Measurements from ENCODE around the gene UBE4B. TPM values are rescaled to one million over a fixed set of nuclear protein-coding genes. Genes with fewer than 3 reads are reported as not detected.
"Not testable (repeated sequence)": the region's sequence is repeated elsewhere in the genome, so short reads cannot be mapped to it uniquely, and the experiment has no call there.

Gene UBE4B
- total RNA-seq, 1 donor from 2014 or later, result 62.2 TPM

GRCh38 chr1:9992910-9993309, 39.8 kb upstream of the UBE4B start:
- no peak for DNase-seq (ENCODE audit: extremely low spot score, unreplicated experiment)
- Mint-ChIP-seq H3K27ac (ENCODE audit: unreplicated experiment) (no peak overlapping the region), H3K36me3 (ENCODE audit: unreplicated experiment) (no peaks in the 10 kb centered on the region), H3K9me3 (ENCODE audit: unreplicated experiment) (no peaks in the 10 kb centered on the region), H3K4me3 (ENCODE audit: unreplicated experiment) (no peak overlapping the region), H3K4me1 (ENCODE audit: unreplicated experiment) (peaks cover 5% of the 10 kb centered on the region), H3K27me3 (ENCODE audit: unreplicated experiment) (peaks cover 5% of the 10 kb centered on the region)
- TF ChIP-seq CTCF (IDR thresholded peaks at IDR 0.05), result no peak

- Mint-ChIP-seq H3K4me1 (ENCODE audit: unreplicated experiment) (peaks cover 7% of the 10 kb centered on the region), H3K9me3 (ENCODE audit: unreplicated experiment) (no peaks in the 10 kb centered on the region), H3K36me3 (ENCODE audit: unreplicated experiment) (no peaks in the 10 kb centered on the region), H3K27ac (ENCODE audit: unreplicated experiment) (no peak overlapping the region), H3K27me3 (ENCODE audit: unreplicated experiment) (peaks cover 9% of the 10 kb centered on the region), H3K4me3 (ENCODE audit: unreplicated experiment) (no peak overlapping the region)
- DNase-seq (ENCODE audit: extremely low spot score, unreplicated experiment), result no peak
- TF ChIP-seq CTCF (IDR thresholded peaks at IDR 0.05), result no peak
Measured at GRCh38 chr1:9993561-9994075, 39.1 kb upstream of the UBE4B start.

GRCh38 chr1:9996624-9997582, 35.9 kb upstream of the UBE4B start, which contains the start of gene RBP7:
TSS of gene RBP7 (plus strand) at chr1:9997228. CDS start at chr1:9997259, 31 bp downstream.
- Mint-ChIP-seq H3K4me3 (ENCODE audit: unreplicated experiment) (peak within 1 kb of the TSS; percentile 68), H3K36me3 (ENCODE audit: unreplicated experiment) (no peaks in the 10 kb centered on the region), H3K27ac (ENCODE audit: unreplicated experiment) (no peak within 1 kb of the TSS)

GRCh38 chr1:10001016-10001665, 31.6 kb upstream of the UBE4B start:
- no peak for TF ChIP-seq CTCF (IDR thresholded peaks at IDR 0.05)
- peaks cover 7% of the 10 kb centered on the region for H3K4me1 Mint-ChIP-seq (ENCODE audit: unreplicated experiment)
- no peaks in the 10 kb centered on the region for H3K36me3 Mint-ChIP-seq (ENCODE audit: unreplicated experiment)
- no peaks in the 10 kb centered on the region for H3K9me3 Mint-ChIP-seq (ENCODE audit: unreplicated experiment)
- DNase-seq (ENCODE audit: extremely low spot score, unreplicated experiment), result no peak
- H3K4me3 Mint-ChIP-seq (ENCODE audit: unreplicated experiment), result no peak overlapping the region
- H3K27me3 Mint-ChIP-seq (ENCODE audit: unreplicated experiment), result peaks cover 12% of the 10 kb centered on the region
- no peak overlapping the region for H3K27ac Mint-ChIP-seq (ENCODE audit: unreplicated experiment)

More at GRCh38 chr1:9996624-9997582, 35.9 kb upstream of the UBE4B start, which contains the start of gene RBP7:
- DNase-seq (ENCODE audit: extremely low spot score, unreplicated experiment), result no peak
- Mint-ChIP-seq H3K9me3 (ENCODE audit: unreplicated experiment) (no peaks in the 10 kb centered on the region), H3K4me1 (ENCODE audit: unreplicated experiment) (peaks cover 7% of the 10 kb centered on the region), H3K27me3 (ENCODE audit: unreplicated experiment) (peaks cover 12% of the 10 kb centered on the region)
- no peak for TF ChIP-seq CTCF (IDR thresholded peaks at IDR 0.05)

- not testable (repeated sequence) for H3K36me3 Mint-ChIP-seq (ENCODE audit: unreplicated experiment); H3K27me3 Mint-ChIP-seq (ENCODE audit: unreplicated experiment); H3K4me1 Mint-ChIP-seq (ENCODE audit: unreplicated experiment); H3K4me3 Mint-ChIP-seq (ENCODE audit: unreplicated experiment); DNase-seq (ENCODE audit: extremely low spot score, unreplicated experiment); H3K9me3 Mint-ChIP-seq (ENCODE audit: unreplicated experiment); H3K27ac Mint-ChIP-seq (ENCODE audit: unreplicated experiment)
Measured at GRCh38 chr1:10005248-10005647, 27.5 kb upstream of the UBE4B start.
